G401 (cell line): ENCODE measurements around the gene OR6B3. TPM values are rescaled to one million over a fixed set of nuclear protein-coding genes. Genes with fewer than 3 reads are reported as not detected.

Experiments
- DNase-seq: peaks from one replicate; pipeline ENCODE4 v3.0.0-alpha.2; 2015; ENCODE audit warnings: low spot score
- in situ Hi-C: cut with HindIII; loops from 2 replicates; pipeline ENCODE4 v1.10.0; 2016; ENCODE audit warnings: low sequenced_read_pairs, mixed read lengths
- total RNA-seq: library from RNA; depleted of rRNA; stranded (reverse); fragments of >200 nt; shearing (Covaris generic); gene quantifications from 2 replicates; pipeline ENCODE4 v1.2.3, GENCODE V29; 2014; rRNA removed

OR6B3 gene
- total RNA-seq: not detected in 2 replicates

DNA sequence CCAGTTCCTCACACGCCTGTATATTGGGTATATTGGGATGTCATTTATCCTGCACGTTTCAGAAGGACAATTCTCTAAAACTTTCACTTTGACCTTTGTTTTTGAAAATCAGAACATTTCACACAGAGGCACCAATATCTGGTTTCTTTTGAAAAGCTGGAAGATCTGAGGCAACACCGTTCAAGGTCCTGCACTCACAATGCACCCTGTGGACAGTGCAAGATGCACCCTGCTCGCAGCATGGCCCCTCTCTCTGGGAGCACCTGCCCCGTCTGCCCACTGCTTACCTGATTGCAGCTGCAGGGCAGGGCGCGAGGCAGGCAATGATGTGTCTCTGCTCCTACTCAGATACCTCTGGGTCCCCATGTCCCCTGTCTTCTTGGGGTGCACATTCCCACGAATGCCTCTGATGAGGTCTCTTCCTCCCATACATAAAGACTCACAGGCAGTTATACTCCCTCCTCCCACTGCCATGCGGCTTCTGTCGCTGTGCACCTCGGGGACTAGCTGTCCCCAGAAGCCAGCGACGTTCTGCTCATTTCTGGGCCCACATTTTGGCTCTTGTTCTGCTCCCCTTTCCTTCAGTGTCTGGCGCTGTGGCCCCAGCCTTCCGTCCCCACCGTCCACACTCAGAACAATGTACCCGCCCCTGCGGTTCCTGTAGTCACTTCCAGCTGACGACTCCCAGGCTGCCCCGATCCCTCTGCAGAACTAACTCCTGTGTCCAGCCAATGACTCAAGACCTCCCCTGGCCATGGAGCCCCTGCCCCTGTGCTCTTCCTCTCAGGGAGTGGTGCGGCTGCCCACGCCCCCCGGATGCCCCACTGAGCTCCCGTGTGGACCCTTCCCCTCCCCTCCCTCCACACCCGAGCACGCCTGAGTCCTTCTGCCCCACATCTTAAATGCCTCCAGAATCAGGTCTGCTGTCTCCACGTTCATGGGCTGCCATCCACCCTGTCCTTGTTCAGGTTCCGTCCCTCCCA is at the start of gene OR6B3:
Gene OR6B3, minus strand, starts transcription at position 349 of the 983 bp plus-strand sequence.
- DNase-seq: no peak
- in situ Hi-C loops: no loop called here

DNA sequence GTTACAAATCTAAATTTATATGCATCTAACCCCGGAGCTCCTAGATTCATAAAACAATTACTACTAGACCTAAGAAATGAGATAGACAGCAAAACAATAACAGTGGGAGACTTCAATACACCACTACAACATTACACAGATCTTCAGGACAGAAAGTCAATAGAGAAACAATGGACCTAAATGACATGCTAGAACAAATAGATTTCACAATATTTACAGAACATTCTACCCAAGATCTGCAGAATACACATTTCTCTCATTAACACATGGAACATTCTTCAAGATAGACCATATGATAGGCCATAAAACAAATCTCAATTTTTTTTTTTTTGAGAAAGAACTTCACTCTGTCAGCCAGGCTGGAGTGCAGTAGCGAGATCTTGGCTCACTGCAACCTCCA is 45.0 kb upstream of the OR6B3 start:
- in situ Hi-C loops: no loop called here
- no peak for DNase-seq

DNA sequence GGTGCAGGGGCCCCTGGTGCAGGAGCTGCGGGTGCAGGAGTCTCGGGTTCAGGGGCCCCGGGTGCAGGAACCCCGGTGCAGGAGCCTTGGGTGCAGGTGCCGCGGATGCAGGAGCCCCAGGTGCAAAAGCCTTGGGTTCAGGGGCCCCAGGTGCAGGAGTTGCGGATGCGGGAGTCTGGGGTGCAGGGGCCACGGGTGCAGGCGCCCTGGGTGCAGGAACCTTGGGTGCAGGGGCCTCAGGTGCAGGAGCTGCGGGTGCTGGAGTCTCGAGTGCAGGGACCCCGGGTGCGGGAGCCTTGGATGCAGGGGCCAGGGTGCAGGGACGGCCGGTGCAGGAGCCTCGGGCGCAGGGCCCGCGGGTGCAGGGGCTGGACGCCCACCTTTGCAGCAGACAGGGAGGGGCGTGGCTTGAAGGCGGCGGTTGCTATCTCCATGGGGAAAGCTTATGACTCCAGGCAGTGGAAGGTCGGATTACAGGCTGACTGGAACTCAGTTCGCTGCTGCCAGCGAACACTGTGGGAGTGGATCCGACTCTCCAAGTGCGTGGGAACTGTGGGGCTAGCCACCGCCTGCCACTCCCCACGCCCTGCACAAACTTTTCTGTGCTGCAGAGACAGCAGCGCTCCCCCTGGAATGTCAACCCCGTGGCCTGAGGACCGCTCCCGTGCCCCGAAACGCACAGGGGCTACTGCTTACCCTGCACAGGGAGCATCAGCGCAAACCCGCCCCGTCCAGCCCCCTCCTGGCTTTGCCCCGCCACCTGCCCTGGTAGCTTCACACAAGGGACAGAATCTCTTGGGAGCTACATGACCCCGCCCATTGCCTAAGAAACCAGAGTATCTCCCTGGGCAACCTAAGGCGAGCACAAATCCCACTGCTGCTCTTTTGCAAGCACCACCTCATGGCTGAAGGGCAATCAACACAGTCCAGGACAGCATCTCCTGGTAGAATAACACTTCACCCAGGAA is 42.5 kb upstream of the OR6B3 start:
- in situ Hi-C loops: no loop called here
- DNase-seq: no peak

DNA sequence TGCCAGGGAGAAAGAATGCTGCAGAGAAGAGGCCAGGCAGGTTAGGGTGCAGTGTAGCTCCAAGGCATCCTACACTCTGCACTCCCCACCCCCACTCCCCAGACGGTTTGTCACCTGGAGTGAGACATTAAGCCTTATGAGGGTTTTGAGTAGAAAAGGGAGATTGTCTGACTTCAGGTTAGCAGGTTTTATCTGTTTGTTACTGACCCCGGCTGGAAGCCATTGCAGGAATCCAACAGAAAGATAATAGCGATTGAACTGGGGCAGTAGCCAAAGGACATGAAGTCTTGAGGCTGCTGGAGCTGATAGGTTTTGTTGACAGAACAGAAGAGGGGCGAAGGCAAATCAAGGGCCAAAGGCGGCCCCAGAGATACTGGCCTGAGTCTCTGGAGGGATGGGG is 36.0 kb upstream of the OR6B3 start:
- DNase-seq: no peak
- in situ Hi-C loops: no loop called here

DNA sequence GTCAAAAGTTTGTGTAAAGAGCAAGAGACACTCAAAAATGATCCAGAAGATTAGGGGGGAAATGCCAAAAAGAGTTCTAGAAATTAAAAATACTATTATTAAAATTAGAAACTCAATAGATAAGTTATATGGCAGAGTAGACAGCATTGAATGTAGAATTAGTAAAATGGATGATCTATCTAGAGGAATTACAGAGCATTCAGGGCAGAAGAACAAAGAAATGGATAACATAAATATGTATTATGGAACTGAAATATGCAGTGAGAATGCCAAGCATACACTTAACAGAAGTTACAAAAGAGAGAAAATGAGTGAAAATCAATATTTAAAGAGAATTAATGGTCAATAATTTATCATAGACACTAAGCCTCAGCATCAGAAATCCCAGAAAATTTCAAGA is 33.2 kb upstream of the OR6B3 start:
- no peak for DNase-seq
- in situ Hi-C loops: no loop called here

DNA sequence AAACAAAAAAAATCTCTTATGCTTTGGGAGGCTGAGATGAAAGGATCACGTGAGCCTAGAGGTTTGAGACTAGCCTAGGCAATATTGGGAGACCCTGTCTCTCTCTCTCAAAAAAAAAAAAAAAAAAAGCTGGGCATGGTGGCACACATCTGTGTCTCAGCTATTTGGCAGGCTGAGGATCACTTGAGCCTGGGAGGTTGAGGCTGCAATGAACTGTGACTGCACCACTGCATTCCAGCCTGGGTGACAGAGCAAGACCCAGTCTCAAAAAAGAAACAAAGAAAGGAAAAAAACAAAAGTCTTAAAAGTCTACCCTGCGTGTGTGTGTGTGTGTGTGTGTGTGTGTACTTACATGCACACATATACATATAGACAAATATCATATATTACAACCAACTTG is 25.3 kb upstream of the OR6B3 start:
- in situ Hi-C loops: no loop called here
- DNase-seq: no peak

DNA sequence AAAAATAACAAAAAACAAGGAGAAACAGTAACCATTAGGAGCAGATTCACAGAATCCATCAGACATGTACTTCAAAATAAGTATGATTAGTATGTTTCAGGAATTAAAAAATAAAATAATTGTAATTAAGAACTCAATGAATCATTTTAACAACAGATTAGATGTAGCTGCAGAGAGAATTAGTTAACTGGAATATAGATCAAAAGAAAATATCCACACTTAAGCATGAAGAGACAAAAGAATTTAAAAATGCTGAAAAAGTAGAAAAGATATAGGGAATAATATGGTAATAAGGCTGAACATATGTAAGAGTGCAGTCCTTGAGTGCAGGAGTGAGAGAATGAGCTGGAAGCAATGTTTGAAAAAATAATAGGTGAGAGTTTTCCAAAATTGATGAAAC is 24.1 kb upstream of the OR6B3 start:
- DNase-seq: no peak
- in situ Hi-C loops: no loop called here

DNA sequence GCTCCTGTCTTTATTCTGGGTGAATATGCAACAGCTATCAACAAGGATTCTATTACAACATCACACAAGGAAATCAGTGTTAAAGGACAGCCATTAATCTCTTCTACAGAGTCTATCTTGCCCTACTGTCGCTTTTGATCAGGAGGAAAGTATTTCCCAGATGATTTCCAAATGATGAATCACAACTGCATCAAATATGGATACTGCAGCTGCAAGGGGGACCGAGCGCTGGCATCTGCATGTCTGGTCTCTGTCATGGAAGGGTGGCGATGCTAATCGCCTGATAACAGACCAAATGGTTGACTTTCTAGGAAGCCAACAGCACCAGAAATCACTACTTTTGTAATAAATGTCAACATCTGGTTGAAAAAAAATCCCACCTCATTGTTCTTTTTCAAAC is 21.2 kb upstream of the OR6B3 start:
- no peak for DNase-seq
- in situ Hi-C loops: no loop called here

DNA sequence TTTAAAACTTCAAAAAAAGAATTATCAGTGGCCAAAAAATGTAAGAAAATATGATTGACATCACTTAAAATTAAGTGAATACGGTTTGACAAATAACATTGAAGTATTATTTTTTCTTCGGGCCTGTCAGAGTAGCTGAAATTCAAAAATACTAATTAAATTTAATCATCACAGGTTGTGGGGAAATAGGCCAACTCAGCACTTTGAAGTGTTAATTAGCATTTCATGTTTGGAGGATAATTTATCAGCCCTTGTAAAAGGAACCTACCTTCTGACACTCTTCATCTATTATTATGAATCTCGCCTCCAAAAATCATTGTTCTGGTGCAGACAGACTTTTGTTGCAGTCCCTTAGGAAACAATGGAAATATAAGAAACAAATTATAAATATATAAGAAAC is 17.6 kb upstream of the OR6B3 start:
- no peak for DNase-seq
- in situ Hi-C loops: no loop called here

DNA sequence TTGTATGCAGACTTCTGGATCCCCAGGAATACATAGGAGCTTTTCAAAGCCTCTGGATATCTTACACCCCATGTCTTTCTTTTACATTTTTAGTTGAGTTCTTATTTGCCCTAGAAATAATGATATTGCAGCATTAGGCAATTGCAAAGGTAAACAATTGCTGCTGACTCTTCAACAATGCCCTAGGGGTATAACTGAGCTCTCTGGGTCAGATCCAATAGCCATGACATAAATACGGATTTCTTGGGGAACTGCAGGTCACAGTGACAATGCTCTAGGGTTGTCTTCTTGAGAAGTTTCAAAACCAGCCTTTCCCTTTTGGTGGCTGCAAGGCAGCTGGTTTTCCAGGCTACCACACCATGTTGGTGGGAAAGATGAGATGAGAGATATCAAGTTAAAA is 16.5 kb upstream of the OR6B3 start:
- in situ Hi-C loops: no loop called here
- no peak for DNase-seq

DNA sequence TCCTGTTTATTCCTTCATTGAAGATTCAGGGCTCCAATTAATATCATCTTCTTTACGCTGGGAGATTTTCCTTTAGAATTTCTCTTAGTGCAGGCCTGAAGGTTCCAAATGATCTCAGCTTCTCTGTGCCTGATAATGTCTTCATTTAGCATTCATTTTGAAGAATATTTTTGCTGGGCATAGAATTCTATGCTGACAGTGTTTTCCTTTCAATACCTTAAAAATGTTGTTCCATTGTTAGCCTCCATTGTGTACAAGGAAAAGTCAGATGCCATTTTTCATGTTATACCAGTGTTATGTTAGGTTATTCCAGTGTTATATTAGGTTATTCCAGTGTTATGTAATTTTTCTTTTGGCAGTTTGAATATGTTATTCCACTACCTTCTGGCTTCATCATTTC is 14.9 kb upstream of the OR6B3 start:
- in situ Hi-C loops: no loop called here
- DNase-seq: no peak

DNA sequence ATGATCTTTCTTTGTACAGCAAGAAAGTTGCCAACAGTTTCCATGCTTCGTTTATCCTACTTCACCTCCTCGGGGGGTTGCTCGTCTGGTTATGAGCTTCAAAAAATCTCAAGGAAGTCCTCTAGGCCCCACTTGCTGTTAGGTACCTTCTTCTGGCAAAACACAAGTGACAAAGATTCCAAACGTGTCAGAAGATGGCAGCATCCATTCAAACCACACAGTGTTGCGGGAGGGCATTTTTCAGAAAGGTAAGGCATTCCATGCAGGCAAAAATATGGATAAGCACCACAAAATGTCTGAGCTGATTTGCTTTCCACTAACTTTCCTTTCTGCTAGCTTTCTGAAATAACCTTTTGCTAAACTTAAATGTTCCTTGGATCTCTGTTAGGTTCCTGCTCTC is 13.2 kb upstream of the OR6B3 start:
- DNase-seq: no peak
- in situ Hi-C loops: no loop called here

DNA sequence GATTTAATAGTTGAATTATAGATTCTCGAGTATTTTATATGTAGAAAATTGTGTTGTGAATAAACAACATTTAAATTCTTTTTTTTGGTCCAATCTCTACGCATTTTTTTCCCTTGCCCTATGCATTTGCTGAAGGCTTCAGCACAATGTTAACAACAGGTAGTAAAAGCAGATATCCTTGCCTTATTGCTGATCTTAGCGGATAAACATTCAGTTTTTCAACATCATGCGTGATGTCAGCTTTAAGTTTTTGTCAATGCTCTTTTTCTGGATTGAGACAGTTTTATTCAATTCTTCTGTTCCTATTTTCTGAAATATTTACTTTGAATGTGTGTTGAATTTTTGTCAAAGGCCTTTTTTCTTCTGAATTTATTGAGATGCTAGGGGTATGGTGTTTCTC is 11.6 kb upstream of the OR6B3 start:
- DNase-seq: no peak
- in situ Hi-C loops: no loop called here

DNA sequence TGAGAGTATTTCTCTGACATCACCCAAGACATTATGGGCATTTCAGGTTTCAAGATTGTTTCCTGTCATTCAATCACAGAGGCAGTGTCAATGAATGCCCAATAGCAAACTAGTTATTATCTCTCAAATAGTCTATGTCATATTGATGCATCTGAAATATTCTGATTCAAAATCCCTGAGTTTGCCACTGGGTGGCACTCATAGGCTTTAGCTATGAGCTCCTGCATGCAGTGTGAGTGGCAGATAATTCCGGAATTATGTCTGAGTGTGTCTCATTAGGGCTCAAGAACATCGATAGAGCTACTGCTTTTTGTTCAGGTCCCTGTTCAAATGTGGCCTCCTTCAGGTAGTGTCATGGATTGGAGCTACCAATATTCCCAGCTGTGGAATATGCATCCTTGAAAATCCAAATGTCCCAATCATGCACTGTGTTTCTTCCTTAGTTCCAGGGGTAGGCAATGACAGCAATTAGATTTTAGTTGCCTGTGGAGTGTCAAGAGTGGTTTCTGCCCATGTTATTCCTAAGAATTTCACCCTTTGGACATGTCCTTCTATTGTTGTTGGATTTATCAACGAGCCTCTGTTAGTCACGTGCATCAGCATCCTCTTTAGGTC is 7.8 kb upstream of the OR6B3 start:
- DNase-seq: peak; percentile 34
- in situ Hi-C loops: no loop called here

DNA sequence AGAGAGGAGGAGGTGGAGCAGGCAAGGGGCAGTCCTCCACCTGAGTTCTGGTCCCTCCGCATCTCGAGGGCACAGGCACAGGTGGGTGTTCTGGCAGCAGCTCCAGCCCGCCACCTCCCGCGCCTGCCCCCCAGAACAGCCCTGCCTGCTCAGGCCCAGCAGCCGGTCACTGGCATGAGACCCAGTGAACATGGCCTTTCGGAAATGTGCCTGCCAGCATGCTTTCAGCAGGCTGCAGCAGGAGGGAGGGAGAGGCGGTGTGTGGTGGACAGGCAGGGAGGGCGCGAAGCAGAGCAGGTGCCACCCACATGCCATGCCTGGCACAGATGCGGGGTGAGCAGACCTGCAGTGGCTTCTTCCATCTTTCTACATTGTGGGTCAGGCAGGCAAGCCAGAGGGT is 3.4 kb upstream of the OR6B3 start:
- peak; percentile 55 for DNase-seq
- in situ Hi-C loops: no loop called here

DNA sequence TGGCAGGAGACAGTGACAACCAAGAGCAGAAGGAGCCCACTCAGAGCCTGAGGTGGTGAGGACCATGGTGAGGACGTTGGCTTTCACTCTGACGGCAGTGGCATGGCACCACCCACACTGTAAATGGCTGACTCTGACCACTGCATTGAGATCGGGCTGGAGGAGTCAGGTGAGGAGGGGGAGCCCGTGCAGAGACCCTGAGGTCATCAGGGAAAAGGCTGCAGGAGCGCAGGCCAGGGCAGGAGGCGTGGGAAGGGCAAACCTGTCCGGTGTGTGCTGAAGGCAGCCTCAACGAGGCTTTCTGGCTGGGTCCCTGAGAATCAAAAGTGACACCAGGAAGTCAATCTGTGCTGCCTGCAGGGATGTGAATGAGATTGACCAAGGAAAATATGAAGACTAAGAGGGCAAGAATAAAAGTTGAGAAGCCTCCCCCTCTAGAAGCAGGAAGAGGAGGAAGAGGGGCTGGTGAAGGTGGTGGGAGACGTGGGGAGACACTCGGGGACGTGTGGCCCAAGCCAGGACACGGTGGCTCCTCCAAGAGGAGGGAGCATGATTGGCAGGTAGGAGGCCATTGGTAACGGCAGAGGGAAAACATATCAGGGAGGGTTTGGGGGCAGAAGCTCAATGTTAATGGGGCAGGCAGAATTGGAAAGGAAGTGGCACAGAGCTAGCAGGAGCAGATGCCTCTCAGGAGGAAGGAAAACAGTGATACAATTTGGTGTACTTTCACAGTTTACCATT is 2.0 kb upstream of the OR6B3 start:
- DNase-seq: peak; percentile 3
- in situ Hi-C loops: no loop called here

DNA sequence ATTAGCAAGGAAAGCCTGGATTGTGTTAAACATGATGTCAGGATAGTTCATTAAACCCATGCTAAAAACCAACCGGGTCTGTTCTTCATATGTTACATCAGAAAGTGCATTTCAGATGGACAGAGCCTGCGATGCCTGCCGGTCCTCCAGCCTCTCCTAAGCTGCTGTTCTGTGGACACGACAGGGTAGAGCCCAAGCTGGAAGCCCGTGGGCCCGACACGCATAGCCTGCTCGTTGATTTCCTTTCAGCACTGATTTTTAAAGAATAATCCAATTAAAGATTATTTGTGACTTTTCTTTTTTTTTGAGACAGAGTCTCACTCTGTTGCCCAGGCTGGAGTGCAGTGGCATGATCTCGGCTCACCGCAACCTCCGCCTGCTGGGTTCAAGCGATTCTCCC is 797 bp downstream of the OR6B3 start:
- in situ Hi-C loops: no loop called here
- DNase-seq: no peak

DNA sequence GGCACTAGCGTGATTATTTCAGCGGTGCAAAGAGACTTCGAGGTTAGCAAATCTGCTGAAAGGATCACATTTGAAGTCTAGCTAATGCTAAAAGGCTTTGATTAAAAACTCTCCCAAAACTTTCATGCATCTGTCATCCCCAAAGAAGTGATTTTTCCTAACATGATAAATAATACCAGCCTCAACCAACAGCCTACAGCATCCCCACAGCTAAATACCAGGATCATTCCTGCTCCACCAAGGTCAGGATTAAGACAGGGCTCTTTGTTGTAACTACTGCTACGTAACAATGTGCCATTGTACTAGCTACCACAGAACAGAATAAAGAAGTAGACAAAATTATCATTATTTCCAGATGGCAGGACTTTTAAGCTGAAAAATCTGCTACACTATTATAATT is 1.6 kb downstream of the OR6B3 start:
- DNase-seq: no peak
- in situ Hi-C loops: no loop called here

DNA sequence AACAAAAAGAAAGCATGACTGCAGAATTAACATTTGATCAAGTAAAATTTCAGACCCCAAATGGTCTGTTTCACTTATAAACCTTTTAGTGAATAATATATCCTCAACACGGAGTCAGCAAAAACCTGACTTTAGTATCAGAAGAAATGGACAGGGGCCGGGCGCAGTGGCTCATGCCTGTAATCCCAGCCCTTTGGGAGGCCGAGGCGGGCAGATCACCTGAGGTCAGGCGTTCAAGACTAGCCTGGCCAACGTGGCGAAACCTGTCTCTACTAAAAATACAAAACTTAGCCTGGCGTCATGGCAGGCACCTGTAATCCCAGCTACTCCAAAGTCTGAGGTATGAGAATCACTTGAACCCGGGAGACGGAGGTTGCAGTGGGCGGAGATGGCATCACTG is 3.0 kb downstream of the OR6B3 start:
- in situ Hi-C loops: no loop called here

More for the DNA sequence above, 3.0 kb downstream of the OR6B3 start:
- no peak for DNase-seq
